Adrenal gland (tissue), 5 donors: ENCODE results near the gene KIRREL3.

Experiments used
- CTCF ChIP-seq, 6 experiments: fragments of 450-650 bp in 4 of 6; fragments of 200-600 bp in 2 of 6; sonication (generic) in 1 of 6; IDR thresholded peaks; 1 replicate in 5 of 6; 2 replicates in 1 of 6; pipeline versions ENCODE4 v1.5.1 to v1.8.0; 2016 to 2021; ENCODE audit warnings: antibody characterized with exemption in 6 of 6, mild to moderate bottlenecking in 2 of 6, moderate library complexity in 1 of 6
- POLR2A ChIP-seq, 2 donors: fragments of 450-650 bp; IDR thresholded peaks; one replicate each; pipeline ENCODE4 v1.6.1; 2017; ENCODE audit warnings: antibody characterized with exemption in 2 of 2, mild to moderate bottlenecking in 2 of 2, moderate library complexity in 1 of 2
- donor health status: DM: no; HTN: no; CAD: no.

- no peak for TF ChIP-seq CTCF (IDR thresholded peaks at IDR 0.05)
- TF ChIP-seq POLR2A (IDR thresholded peaks at IDR 0.05) = no peak
These were observed at the start of gene KIRREL3 for GRCh38 chr11:127000291-127000968.
